HepG2 (cell line): Measurements from ENCODE around the gene TPST1. TPM values are rescaled to one million over a fixed set of nuclear protein-coding genes. Genes with fewer than 3 reads are reported as not detected.
A peak's percentile ranks its signal among the peaks of the same experiment; 100 is the strongest.

Source experiments
- DNMT1 ChIP-seq: sonication (generic); formaldehyde crosslinking; IDR thresholded peaks from 2 replicates; pipeline ENCODE4 v1.5.1; 2020; ENCODE audit warnings: mild to moderate bottlenecking, missing genetic modification reagents
- EEA1 ChIP-seq: sonication (generic); formaldehyde crosslinking; IDR thresholded peaks from 2 replicates; pipeline ENCODE4 v1.5.1; 2020; ENCODE audit warnings: mild to moderate bottlenecking, missing genetic modification reagents, borderline replicate concordance
- FOSL2 ChIP-seq: sonication (generic); formaldehyde crosslinking; IDR thresholded peaks from 2 replicates; pipeline ENCODE4 v1.4.0; 2020; ENCODE audit warnings: missing genetic modification reagents
- FOXA3 ChIP-seq: IDR thresholded peaks from 2 replicates; pipeline ENCODE4 v1.6.1; 2016; ENCODE audit warnings: missing genetic modification reagents, missing compliant biosample characterization
- HES4 ChIP-seq: sonication (generic); formaldehyde crosslinking; IDR thresholded peaks from 2 replicates; pipeline ENCODE4 v1.9.0; 2021; ENCODE audit warnings: mild to moderate bottlenecking, missing genetic modification reagents, borderline replicate concordance
- HOXA3 ChIP-seq: sonication (generic); formaldehyde crosslinking; IDR thresholded peaks from 2 replicates; pipeline ENCODE4 v1.5.0; 2020; ENCODE audit warnings: missing genetic modification reagents
- KAT7 ChIP-seq: IDR thresholded peaks from 2 replicates; pipeline ENCODE4 v1.6.1; 2018; ENCODE audit warnings: borderline replicate concordance, missing compliant biosample characterization
- SKI ChIP-seq: fragments of 450-650 bp; IDR thresholded peaks from one replicate; pipeline ENCODE4 v1.6.1; 2018; ENCODE audit warnings: mild to moderate bottlenecking; ENCODE audit not compliant: partially characterized antibody
- TCF7 ChIP-seq: sonication (generic); IDR thresholded peaks from 2 replicates; pipeline ENCODE4 v1.6.1; 2016; ENCODE audit warnings: antibody characterized with exemption, low read depth
- TRIM24 ChIP-seq: sonication (generic); formaldehyde crosslinking; IDR thresholded peaks from 2 replicates; pipeline ENCODE4 v1.8.0; 2022; ENCODE audit warnings: mild to moderate bottlenecking, missing genetic modification reagents
- ZNF567 ChIP-seq: sonication (generic); formaldehyde crosslinking; IDR thresholded peaks from 2 replicates; pipeline ENCODE4 v1.8.1; 2023; ENCODE audit warnings: mild to moderate bottlenecking, missing genetic modification reagents, borderline replicate concordance
- ZNF747 ChIP-seq: sonication (generic); formaldehyde crosslinking; IDR thresholded peaks from 2 replicates; pipeline ENCODE4 v1.8.1; 2023; ENCODE audit warnings: missing genetic modification reagents, mild to moderate bottlenecking, borderline replicate concordance
- polyA plus RNA-seq, 8 experiments: library from polyadenylated mRNA; depleted of rRNA in 3 of 8; stranded (reverse) in 7 of 8; unstranded in 1 of 8; fragments of >200 nt; fragmentation: Illumina TruSeq in 4 of 8; extraction: Trizol in 4 of 8; gene quantifications; 2 replicates each; pipeline versions ENCODE4 v1.2.1 to v1.2.3, GENCODE V29; 2011 to 2016; ENCODE audit warnings: low read depth in 4 of 8, missing spikeins in 1 of 8, mixed read lengths in 1 of 8; ENCODE audit not compliant: insufficient read depth in 1 of 8
- total RNA-seq, 5 experiments: library from RNA; depleted of rRNA; stranded (reverse); fragments of >200 nt; fragmentation: Illumina TruSeq; extraction: Trizol; gene quantifications; 2 replicates each; pipeline ENCODE4 v1.2.3, GENCODE V29; 2016; ENCODE audit warnings: low read depth in 1 of 5
- TF ChIP-seq, protein P1 (sequence below): sonication (generic); formaldehyde crosslinking; IDR thresholded peaks from 2 replicates; pipeline ENCODE4 v1.5.1; 2020; ENCODE audit warnings: missing genetic modification reagents, mild to moderate bottlenecking, borderline replicate concordance
- TF ChIP-seq, protein P2 (sequence below): sonication (generic); formaldehyde crosslinking; IDR thresholded peaks from 2 replicates; pipeline ENCODE4 v1.4.0; 2020; ENCODE audit warnings: missing genetic modification reagents
- TF ChIP-seq, protein P3 (sequence below): fragments of 450-650 bp; IDR thresholded peaks from 2 replicates; pipeline ENCODE4 v1.6.1; 2017; ENCODE audit warnings: mild to moderate bottlenecking
- TF ChIP-seq, protein P4 (sequence below): sonication (generic); formaldehyde crosslinking; IDR thresholded peaks from 2 replicates; pipeline ENCODE4 v1.4.0; 2020; ENCODE audit warnings: missing genetic modification reagents, borderline replicate concordance

The TPST1 gene
- total and polyA plus RNA-seq, 2 of the 13 experiments (the other 11 are each of a cell fraction or from before 2014, with no cell fraction given), result 24.3 to 34.1 TPM

DNA sequence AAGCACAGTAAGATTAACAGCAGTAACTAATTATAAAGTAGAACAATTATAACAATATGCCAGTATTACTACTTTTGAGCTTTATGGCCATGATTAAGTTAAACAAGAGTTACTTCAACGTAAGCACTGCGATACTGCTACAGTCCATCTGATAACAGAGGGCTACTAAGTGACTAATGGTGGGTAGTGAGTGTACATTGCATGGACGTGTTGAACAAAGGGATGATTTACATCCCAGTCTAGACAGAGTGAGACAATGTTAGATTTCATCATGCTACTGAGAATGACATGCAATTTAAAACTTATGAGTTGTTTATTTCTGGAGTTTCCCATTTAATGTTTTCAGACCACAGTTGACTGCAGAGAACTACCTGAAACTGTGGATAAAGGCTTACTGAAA is 45.6 kb downstream of the TPST1 start (continued):
- TF ChIP-seq, protein P1, sequence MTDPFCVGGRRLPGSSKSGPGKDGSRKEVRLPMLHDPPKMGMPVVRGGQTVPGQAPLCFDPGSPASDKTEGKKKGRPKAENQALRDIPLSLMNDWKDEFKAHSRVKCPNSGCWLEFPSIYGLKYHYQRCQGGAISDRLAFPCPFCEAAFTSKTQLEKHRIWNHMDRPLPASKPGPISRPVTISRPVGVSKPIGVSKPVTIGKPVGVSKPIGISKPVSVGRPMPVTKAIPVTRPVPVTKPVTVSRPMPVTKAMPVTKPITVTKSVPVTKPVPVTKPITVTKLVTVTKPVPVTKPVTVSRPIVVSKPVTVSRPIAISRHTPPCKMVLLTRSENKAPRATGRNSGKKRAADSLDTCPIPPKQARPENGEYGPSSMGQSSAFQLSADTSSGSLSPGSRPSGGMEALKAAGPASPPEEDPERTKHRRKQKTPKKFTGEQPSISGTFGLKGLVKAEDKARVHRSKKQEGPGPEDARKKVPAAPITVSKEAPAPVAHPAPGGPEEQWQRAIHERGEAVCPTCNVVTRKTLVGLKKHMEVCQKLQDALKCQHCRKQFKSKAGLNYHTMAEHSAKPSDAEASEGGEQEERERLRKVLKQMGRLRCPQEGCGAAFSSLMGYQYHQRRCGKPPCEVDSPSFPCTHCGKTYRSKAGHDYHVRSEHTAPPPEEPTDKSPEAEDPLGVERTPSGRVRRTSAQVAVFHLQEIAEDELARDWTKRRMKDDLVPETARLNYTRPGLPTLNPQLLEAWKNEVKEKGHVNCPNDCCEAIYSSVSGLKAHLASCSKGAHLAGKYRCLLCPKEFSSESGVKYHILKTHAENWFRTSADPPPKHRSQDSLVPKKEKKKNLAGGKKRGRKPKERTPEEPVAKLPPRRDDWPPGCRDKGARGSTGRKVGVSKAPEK, result no peak
- TF ChIP-seq KAT7 (CRISPR knock-in tag) (no peak), HES4 (CRISPR knock-in tag) (no peak), TRIM24 (CRISPR knock-in tag) (no peak), DNMT1 (CRISPR knock-in tag) (no peak), FOSL2 (CRISPR knock-in tag) (peak; percentile 60), HOXA3 (CRISPR knock-in tag) (no peak), ZNF747 (CRISPR knock-in tag) (no peak), TCF7 (no peak), ZNF567 (no peak), FOXA3 (CRISPR knock-in tag) (peak; percentile 32; the same call in 1 of the 2 replicates), EEA1 (CRISPR knock-in tag) (no peak), SKI (peak; percentile 73)
- TF ChIP-seq, protein P2, sequence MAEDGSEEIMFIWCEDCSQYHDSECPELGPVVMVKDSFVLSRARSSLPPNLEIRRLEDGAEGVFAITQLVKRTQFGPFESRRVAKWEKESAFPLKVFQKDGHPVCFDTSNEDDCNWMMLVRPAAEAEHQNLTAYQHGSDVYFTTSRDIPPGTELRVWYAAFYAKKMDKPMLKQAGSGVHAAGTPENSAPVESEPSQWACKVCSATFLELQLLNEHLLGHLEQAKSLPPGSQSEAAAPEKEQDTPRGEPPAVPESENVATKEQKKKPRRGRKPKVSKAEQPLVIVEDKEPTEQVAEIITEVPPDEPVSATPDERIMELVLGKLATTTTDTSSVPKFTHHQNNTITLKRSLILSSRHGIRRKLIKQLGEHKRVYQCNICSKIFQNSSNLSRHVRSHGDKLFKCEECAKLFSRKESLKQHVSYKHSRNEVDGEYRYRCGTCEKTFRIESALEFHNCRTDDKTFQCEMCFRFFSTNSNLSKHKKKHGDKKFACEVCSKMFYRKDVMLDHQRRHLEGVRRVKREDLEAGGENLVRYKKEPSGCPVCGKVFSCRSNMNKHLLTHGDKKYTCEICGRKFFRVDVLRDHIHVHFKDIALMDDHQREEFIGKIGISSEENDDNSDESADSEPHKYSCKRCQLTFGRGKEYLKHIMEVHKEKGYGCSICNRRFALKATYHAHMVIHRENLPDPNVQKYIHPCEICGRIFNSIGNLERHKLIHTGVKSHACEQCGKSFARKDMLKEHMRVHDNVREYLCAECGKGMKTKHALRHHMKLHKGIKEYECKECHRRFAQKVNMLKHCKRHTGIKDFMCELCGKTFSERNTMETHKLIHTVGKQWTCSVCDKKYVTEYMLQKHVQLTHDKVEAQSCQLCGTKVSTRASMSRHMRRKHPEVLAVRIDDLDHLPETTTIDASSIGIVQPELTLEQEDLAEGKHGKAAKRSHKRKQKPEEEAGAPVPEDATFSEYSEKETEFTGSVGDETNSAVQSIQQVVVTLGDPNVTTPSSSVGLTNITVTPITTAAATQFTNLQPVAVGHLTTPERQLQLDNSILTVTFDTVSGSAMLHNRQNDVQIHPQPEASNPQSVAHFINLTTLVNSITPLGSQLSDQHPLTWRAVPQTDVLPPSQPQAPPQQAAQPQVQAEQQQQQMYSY (CRISPR knock-in tag), result no peak
- TF ChIP-seq, protein P3, sequence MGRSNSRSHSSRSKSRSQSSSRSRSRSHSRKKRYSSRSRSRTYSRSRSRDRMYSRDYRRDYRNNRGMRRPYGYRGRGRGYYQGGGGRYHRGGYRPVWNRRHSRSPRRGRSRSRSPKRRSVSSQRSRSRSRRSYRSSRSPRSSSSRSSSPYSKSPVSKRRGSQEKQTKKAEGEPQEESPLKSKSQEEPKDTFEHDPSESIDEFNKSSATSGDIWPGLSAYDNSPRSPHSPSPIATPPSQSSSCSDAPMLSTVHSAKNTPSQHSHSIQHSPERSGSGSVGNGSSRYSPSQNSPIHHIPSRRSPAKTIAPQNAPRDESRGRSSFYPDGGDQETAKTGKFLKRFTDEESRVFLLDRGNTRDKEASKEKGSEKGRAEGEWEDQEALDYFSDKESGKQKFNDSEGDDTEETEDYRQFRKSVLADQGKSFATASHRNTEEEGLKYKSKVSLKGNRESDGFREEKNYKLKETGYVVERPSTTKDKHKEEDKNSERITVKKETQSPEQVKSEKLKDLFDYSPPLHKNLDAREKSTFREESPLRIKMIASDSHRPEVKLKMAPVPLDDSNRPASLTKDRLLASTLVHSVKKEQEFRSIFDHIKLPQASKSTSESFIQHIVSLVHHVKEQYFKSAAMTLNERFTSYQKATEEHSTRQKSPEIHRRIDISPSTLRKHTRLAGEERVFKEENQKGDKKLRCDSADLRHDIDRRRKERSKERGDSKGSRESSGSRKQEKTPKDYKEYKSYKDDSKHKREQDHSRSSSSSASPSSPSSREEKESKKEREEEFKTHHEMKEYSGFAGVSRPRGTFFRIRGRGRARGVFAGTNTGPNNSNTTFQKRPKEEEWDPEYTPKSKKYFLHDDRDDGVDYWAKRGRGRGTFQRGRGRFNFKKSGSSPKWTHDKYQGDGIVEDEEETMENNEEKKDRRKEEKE, result no peak
- TF ChIP-seq, protein P4, sequence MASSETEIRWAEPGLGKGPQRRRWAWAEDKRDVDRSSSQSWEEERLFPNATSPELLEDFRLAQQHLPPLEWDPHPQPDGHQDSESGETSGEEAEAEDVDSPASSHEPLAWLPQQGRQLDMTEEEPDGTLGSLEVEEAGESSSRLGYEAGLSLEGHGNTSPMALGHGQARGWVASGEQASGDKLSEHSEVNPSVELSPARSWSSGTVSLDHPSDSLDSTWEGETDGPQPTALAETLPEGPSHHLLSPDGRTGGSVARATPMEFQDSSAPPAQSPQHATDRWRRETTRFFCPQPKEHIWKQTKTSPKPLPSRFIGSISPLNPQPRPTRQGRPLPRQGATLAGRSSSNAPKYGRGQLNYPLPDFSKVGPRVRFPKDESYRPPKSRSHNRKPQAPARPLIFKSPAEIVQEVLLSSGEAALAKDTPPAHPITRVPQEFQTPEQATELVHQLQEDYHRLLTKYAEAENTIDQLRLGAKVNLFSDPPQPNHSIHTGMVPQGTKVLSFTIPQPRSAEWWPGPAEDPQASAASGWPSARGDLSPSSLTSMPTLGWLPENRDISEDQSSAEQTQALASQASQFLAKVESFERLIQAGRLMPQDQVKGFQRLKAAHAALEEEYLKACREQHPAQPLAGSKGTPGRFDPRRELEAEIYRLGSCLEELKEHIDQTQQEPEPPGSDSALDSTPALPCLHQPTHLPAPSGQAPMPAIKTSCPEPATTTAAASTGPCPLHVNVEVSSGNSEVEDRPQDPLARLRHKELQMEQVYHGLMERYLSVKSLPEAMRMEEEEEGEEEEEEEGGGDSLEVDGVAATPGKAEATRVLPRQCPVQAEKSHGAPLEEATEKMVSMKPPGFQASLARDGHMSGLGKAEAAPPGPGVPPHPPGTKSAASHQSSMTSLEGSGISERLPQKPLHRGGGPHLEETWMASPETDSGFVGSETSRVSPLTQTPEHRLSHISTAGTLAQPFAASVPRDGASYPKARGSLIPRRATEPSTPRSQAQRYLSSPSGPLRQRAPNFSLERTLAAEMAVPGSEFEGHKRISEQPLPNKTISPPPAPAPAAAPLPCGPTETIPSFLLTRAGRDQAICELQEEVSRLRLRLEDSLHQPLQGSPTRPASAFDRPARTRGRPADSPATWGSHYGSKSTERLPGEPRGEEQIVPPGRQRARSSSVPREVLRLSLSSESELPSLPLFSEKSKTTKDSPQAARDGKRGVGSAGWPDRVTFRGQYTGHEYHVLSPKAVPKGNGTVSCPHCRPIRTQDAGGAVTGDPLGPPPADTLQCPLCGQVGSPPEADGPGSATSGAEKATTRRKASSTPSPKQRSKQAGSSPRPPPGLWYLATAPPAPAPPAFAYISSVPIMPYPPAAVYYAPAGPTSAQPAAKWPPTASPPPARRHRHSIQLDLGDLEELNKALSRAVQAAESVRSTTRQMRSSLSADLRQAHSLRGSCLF (CRISPR knock-in tag), result no peak
